ENCODE data around the gene ANKRD60.
A peak's percentile ranks its signal among the peaks of the same experiment; 100 is the strongest.

ANKRD60 gene

GRCh38 chr20:58228484-58229197 lies at the start of gene ANKRD60:
Gene ANKRD60 (minus strand): TSS chr20:58228653. CDS start chr20:58228653, 0 bp downstream.
- peak; percentile 61 for DNase-seq (ENCODE audit: low spot score)

GRCh38 chr20:58277578-58278472 lies 49.4 kb upstream of the ANKRD60 start:
- no peak for DNase-seq (ENCODE audit: low spot score)

GRCh38 chr20:58277107-58277506 lies 48.7 kb upstream of the ANKRD60 start:
- DNase-seq (ENCODE audit: low spot score): no peak

- no peak for DNase-seq (ENCODE audit: low spot score)
Observed at GRCh38 chr20:58274384-58274783, 45.9 kb upstream of the ANKRD60 start.

GRCh38 chr20:58271606-58272351 lies 43.3 kb upstream of the ANKRD60 start:
- no peak for DNase-seq (ENCODE audit: low spot score)

GRCh38 chr20:58268936-58269619 lies 40.6 kb upstream of the ANKRD60 start:
- DNase-seq (ENCODE audit: low spot score): no peak

GRCh38 chr20:58268421-58268821 lies 40.0 kb upstream of the ANKRD60 start:
- no peak for DNase-seq (ENCODE audit: low spot score)

GRCh38 chr20:58267389-58268215 lies 39.1 kb upstream of the ANKRD60 start:
- no peak for DNase-seq (ENCODE audit: low spot score)

- no peak for DNase-seq (ENCODE audit: low spot score)
Observed at GRCh38 chr20:58264271-58264670, 35.8 kb upstream of the ANKRD60 start.

GRCh38 chr20:58261660-58262059 lies 33.2 kb upstream of the ANKRD60 start:
- DNase-seq (ENCODE audit: low spot score): no peak

GRCh38 chr20:58260006-58260405 lies 31.6 kb upstream of the ANKRD60 start:
- peak; percentile 31 for DNase-seq (ENCODE audit: low spot score)

GRCh38 chr20:58256842-58257241 lies 28.4 kb upstream of the ANKRD60 start:
- no peak for DNase-seq (ENCODE audit: low spot score)

GRCh38 chr20:58256307-58256706 lies 27.9 kb upstream of the ANKRD60 start:
- no peak for DNase-seq (ENCODE audit: low spot score)

GRCh38 chr20:58254890-58255289 lies 26.4 kb upstream of the ANKRD60 start:
- DNase-seq (ENCODE audit: low spot score): no peak

GRCh38 chr20:58251979-58252591 lies 23.6 kb upstream of the ANKRD60 start:
- peak; percentile 88 for DNase-seq (ENCODE audit: low spot score)

GRCh38 chr20:58251348-58251978 lies 23.0 kb upstream of the ANKRD60 start:
- no peak for DNase-seq (ENCODE audit: low spot score)

GRCh38 chr20:58246346-58246745 lies 17.9 kb upstream of the ANKRD60 start:
- no peak for DNase-seq (ENCODE audit: low spot score)

GRCh38 chr20:58245931-58246330 lies 17.5 kb upstream of the ANKRD60 start:
- no peak for DNase-seq (ENCODE audit: low spot score)

- no peak for DNase-seq (ENCODE audit: low spot score)
Observed at GRCh38 chr20:58245181-58245891, 16.9 kb upstream of the ANKRD60 start.

All from AG20443 (cell line).